Measurements from ENCODE around the gene RD3L.
"Not testable (repeated sequence)": the region's sequence is repeated elsewhere in the genome, so short reads cannot be mapped to it uniquely, and the experiment has no call there.

The RD3L gene

GRCh38 chr14:103941973-103942736, at the start of gene RD3L:
TSS of gene RD3L (minus strand) at chr14:103942529. CDS start at chr14:103941695, 834 bp downstream.
- no peak for DNase-seq (ENCODE audit: low spot score)

- DNase-seq (ENCODE audit: low spot score) = no peak
These were observed 47.6 kb upstream of the RD3L start for GRCh38 chr14:103989964-103990363.

GRCh38 chr14:103989034-103989433, 46.7 kb upstream of the RD3L start:
- no peak for DNase-seq (ENCODE audit: low spot score)

- DNase-seq (ENCODE audit: low spot score) = no peak
These were observed 41.9 kb upstream of the RD3L start for GRCh38 chr14:103984196-103984595.

- not testable (repeated sequence) for DNase-seq (ENCODE audit: low spot score)
These were observed 38.4 kb upstream of the RD3L start for GRCh38 chr14:103980623-103981238.

GRCh38 chr14:103974575-103974974, 32.2 kb upstream of the RD3L start:
- DNase-seq (ENCODE audit: low spot score) = no peak

- DNase-seq (ENCODE audit: low spot score) = no peak
These were observed 31.0 kb upstream of the RD3L start for GRCh38 chr14:103973354-103973753.

GRCh38 chr14:103969961-103970360, 27.6 kb upstream of the RD3L start:
- DNase-seq (ENCODE audit: low spot score) = no peak

GRCh38 chr14:103966631-103967030, 24.3 kb upstream of the RD3L start:
- no peak for DNase-seq (ENCODE audit: low spot score)

GRCh38 chr14:103961928-103962578, 19.7 kb upstream of the RD3L start:
- DNase-seq (ENCODE audit: low spot score) = no peak

GRCh38 chr14:103960457-103961055, 18.2 kb upstream of the RD3L start:
- DNase-seq (ENCODE audit: low spot score) = no peak

- DNase-seq (ENCODE audit: low spot score) = no peak
These were observed 6.9 kb upstream of the RD3L start for GRCh38 chr14:103949131-103949790.

GRCh38 chr14:103948442-103948841, 6.1 kb upstream of the RD3L start:
- DNase-seq (ENCODE audit: low spot score) = no peak

- no peak for DNase-seq (ENCODE audit: low spot score)
These were observed 4.6 kb upstream of the RD3L start for GRCh38 chr14:103946975-103947374.

- DNase-seq (ENCODE audit: low spot score) = no peak
These were observed 1.3 kb upstream of the RD3L start for GRCh38 chr14:103943673-103944072.

- no peak for DNase-seq (ENCODE audit: low spot score)
These were observed 867 bp downstream of the RD3L start for GRCh38 chr14:103941462-103941861.

- DNase-seq (ENCODE audit: low spot score) = no peak
These were observed 7.2 kb downstream of the RD3L start for GRCh38 chr14:103935102-103935501.

- no peak for DNase-seq (ENCODE audit: low spot score)
These were observed 9.4 kb downstream of the RD3L start for GRCh38 chr14:103932791-103933490.

GRCh38 chr14:103931422-103931821, 10.9 kb downstream of the RD3L start:
- no peak for DNase-seq (ENCODE audit: low spot score)

- peak; percentile 20 for DNase-seq (ENCODE audit: low spot score)
These were observed 12.2 kb downstream of the RD3L start for GRCh38 chr14:103930051-103930604.
